T-helper 2 cell treated with Interferon-gamma antibody and Interleukin-4, amounts not matched to agents 100 ng/mL and 5 ng/mL, for 36 hours (primary cell): ENCODE data around the gene LYST. TPM values are rescaled to one million over a fixed set of nuclear protein-coding genes. Genes with fewer than 3 reads are reported as not detected.
"Not testable (repeated sequence)": the region's sequence is repeated elsewhere in the genome, so short reads cannot be mapped to it uniquely, and the experiment has no call there.

Experiments used
- intact Hi-C: fragments of 100-400 bp; cut with micrococcal nuclease; formaldehyde crosslinking; loops from one replicate; pipeline ENCODE4 v1.15.1; 2023
- total RNA-seq: library from RNA; stranded (reverse); gene quantifications from 2 replicates; pipeline ENCODE4 v1.2.3, GENCODE V29; 2022

LYST gene, protein sequence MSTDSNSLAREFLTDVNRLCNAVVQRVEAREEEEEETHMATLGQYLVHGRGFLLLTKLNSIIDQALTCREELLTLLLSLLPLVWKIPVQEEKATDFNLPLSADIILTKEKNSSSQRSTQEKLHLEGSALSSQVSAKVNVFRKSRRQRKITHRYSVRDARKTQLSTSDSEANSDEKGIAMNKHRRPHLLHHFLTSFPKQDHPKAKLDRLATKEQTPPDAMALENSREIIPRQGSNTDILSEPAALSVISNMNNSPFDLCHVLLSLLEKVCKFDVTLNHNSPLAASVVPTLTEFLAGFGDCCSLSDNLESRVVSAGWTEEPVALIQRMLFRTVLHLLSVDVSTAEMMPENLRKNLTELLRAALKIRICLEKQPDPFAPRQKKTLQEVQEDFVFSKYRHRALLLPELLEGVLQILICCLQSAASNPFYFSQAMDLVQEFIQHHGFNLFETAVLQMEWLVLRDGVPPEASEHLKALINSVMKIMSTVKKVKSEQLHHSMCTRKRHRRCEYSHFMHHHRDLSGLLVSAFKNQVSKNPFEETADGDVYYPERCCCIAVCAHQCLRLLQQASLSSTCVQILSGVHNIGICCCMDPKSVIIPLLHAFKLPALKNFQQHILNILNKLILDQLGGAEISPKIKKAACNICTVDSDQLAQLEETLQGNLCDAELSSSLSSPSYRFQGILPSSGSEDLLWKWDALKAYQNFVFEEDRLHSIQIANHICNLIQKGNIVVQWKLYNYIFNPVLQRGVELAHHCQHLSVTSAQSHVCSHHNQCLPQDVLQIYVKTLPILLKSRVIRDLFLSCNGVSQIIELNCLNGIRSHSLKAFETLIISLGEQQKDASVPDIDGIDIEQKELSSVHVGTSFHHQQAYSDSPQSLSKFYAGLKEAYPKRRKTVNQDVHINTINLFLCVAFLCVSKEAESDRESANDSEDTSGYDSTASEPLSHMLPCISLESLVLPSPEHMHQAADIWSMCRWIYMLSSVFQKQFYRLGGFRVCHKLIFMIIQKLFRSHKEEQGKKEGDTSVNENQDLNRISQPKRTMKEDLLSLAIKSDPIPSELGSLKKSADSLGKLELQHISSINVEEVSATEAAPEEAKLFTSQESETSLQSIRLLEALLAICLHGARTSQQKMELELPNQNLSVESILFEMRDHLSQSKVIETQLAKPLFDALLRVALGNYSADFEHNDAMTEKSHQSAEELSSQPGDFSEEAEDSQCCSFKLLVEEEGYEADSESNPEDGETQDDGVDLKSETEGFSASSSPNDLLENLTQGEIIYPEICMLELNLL (N-terminal part only)
- total RNA-seq = 17.3 and 19.7 TPM in 2 replicates

DNA sequence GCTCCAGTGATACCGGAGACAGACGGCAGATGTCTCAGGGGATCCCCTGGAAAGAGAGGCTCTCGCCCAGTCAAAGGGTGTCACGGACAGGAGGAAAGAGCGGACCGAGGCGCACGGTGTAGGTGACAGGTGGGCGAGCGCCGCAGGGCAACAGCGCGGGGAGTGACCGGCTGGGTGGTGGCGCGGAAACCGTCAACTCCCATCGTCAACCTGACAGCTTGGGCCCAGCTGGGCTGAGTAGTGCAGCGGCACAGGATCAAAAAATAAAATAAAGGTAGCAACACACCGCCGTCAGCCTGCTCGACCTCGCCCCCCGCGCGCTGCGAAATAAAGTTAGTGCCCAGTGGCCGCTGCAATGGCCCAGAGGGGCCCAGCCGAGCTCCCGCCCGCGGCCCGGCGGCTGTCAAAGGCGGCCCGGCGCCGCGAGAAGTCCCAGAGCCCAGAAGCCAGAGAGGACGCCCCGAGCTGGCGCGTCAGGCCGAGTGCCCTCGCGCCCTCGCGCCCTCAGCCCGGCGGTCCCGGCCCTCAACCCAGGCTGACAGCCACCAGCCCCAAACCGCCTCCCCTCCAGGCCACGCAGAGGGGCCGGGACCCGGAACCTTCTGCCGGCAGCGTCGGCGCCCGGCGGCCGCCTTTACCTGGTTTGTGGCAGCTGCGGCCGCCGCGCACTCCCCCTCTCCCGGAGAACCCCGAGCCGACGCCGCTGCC, at the start of gene LYST:
Gene LYST, minus strand, starts transcription at position 702 of the 708 bp plus-strand sequence. CDS start 36,489 bp downstream, outside the sequence.
- intact Hi-C loops = loop anchor here (1.0 to 10.0 kb wide), 13 partner anchors 20 to 1492 kb away; partner anchors contain the start of genes COA6, EDARADD, ERO1B and IRF2BP2

DNA sequence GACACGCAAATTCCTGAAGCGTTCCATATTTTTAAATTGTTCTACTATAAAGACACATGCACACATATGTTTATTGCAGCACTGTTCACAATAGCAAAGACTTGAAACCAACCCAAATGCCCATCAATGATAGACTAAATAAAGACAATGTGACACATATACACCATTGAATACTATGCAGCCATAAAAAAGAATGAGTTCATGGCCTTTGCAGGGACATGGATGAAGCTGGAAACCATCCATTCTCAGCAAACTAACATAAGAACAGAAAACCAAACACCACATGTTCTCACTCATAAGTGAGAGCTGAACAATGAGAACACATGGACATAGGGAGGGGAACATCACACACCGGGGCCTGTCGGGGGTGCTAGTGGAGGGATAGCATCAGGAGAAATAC, 48.8 kb upstream of the LYST start:
- intact Hi-C loops = not testable (repeated sequence)

DNA sequence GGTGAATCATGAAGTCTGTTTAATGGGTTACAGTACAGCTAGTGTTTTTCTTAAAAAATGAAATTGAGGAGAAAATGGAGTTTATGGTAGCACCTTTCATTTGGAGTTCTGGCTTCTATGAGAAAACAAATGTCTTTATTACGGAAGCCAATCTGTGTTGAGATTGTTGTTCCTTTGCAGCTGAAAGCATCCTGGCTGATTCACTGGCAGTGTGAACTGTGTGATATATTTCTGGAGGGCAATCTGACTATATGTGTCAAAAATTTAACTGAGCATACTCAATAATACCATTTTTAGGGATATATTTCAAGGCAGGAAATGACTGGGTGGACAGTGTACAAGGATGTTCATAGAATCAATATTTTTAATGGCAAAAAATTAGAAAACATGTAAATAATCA, 46.6 kb upstream of the LYST start:
- intact Hi-C loops = no loop called here

DNA sequence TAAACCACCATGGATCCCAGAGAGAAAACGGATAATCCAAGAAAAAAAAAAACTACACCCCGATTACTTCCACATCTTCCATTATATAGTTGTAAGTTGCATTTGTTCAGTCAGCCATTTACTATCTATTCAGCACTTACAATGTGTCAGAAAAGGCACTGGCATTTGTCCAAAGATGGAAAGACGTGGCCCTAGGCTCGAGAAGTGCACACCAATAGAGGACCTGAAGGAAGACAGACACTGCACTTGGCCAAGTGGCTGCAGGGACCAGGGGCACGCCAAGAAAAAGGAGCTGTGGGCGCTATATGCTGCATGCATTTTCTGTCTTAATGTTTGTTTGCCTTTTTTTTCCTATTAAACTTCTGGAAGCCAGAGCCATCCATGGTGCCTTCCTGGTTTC, 45.2 kb upstream of the LYST start:
- intact Hi-C loops = no loop called here

DNA sequence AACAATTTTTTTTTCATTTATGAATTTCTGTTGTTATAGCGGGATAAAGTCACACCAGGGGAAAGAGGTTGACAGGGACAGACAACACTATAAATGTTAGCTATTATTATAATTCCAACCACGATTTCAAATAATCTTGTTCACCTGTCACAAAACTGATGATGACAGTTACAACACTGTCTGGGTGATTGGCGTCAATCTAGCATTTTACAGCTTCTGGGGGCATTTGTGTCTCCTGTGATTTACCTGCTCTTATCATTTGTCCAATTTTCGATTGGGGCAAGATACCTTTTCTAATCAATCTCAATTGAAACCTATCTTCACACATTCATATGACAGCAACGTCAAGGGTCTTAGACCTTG, 44.6 kb upstream of the LYST start:
- intact Hi-C loops = no loop called here

DNA sequence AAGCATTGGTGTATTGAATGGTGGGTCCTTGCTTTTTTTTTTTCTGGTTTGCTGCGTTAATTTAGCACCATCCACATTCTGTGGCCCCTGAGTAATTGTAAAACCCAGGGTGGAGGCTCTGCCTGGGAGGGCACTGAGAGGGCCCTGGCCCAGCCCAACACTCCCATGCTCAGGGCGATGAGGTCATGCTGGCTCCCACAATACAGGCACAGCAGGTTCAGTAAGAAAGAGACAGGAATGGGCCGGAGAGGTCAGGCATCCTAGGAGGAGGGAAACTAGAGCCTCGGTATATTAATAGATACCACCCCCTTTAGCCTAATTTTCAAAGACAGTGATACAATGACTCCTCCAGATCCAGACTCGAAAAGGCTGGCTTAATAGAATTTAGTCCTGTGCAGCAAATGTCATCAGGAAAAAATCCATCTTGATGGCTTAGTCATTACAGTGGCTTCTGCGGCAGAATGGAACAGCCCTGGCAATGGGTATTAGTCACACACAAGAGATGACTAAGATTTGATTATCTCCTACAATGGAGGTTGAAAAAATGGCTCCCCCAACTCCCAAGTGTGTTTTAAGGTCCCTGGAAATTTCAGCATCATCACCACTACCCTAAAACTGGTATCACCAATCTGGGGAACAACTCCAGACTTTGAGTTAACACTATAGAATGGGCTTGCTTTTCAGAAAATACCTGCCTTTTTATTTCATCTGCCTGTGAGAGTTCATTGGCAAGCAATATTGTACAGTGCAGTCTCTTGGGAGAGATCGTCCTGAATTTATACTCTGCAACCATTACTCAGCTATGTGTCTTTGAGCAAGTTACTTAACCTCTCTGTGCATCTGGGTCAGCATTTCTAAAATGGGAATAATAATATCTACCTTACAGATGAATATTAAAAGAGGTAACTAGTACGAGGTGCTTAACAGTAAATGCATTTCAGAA, 43.9 kb upstream of the LYST start:
- intact Hi-C loops = no loop called here

DNA sequence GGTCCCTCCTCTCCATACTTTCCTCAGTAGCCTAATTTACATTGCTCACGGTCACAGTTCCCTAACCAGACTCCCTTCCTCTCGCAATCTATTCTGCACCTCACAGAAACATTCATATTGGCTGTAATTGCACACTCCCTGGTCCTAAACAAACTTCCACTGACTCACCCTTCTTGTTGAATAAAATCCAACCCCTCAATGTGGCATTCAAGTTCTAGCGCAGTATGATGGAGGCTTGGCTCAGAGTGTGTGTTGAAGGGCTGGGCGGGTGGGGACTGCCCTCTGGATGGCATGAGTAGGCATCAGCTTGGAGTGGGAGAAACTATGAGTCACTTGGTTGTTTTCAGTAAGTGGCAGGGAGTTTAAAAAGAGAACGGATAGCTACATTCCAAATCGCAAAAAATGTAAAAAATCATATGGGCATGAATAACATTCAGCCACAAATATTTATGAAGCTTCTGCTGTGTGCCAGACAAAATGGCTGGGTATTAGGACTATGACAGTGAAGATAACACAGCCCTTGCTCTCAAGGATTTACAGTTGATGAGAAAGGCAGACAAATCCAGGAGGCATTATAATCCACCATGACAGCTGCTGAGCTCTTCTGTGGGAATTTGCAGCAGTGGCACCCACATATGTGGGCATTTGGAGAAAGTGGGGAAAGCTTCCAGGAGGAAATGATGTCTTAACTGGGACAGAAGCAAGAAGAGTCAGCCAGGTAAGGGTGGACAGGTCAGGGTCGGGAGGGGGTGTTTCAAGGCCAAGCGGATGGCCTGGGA, 42.2 kb upstream of the LYST start:
- intact Hi-C loops = no loop called here

DNA sequence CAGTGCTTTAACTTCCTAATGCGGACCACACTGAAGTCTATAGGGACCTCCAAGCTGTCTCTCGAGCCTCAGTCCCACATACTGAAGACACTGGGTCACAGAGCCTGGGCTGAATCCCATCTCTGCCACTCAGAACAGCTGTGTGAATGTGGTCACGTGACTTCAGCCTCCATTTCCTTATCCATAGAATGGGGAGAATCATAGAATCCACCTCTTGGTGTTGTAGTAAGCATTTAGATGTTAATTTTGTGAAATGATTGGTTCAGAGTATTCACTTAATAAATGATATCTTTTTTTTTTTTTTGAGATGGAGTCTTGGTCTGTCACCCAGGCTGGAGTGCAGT, 41.2 kb upstream of the LYST start:
- intact Hi-C loops = no loop called here

DNA sequence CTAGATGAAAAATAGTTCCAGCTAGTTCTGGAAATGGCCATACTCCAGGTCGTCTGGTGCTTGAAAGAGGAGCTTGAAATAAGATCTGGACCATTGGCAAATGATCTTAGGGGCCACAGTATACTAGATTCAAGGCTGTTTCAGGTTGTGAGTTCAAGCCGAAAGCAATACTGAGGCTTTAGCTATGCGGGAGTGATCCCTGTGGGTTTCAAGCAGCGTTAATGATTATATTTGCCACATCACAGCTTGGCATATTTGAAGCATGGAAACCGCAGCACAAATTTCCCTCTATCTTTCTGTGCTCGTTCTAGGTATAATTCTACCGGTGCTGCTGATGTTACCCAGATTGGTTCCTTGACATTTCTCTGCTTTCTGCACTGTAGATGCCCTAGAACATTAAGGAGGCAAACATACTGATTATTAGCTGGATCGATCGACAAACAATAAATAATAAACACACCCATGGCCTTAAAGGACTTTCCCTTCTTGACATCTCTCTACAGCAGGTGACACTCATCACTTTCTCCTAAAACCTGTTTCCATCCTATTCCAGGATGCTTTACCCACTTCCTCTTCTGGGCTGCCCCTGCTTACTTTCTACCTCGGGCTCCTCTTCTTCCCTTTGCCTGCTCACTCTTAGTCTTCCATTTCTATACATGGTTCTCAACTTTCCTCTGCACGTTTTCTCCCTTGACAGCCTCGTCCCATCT, 40.6 kb upstream of the LYST start:
- intact Hi-C loops = no loop called here

DNA sequence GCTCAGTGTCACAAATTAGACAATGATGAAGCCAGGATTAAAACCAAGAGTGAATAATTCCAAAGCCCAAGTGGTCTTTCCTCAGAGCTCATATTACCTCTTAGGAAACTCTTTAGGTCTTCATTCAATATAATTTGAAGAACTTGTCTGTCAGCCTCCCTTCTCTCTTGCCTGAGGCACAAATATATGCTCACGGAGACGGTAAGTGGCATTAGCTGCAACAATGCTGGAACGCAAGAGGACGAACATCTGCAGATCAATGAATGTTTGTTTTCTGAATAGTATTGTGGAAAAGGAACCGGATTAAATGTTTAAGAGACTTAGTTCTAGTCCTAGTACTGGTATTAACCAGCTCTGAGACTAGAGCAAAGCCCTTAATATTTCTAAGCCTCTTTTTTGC, 39.7 kb upstream of the LYST start:
- intact Hi-C loops = no loop called here

DNA sequence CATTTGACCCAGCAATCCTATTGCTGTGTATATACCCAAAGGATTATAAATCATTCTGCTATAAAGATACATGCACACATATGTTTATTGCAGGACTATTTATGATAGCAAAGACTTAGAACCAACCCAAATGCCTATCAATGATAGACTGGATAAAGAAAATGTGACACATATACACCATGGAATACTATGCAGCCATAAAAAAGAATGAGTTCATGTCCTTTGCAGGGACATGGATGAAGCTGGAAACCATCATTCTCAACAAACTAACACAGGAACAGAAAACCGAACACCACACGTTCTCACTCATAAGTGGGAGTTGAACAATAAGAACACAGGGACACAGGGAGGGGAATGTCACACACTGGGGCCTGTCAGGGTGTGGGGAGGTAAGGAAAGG, 37.1 kb upstream of the LYST start:
- intact Hi-C loops = not testable (repeated sequence)

DNA sequence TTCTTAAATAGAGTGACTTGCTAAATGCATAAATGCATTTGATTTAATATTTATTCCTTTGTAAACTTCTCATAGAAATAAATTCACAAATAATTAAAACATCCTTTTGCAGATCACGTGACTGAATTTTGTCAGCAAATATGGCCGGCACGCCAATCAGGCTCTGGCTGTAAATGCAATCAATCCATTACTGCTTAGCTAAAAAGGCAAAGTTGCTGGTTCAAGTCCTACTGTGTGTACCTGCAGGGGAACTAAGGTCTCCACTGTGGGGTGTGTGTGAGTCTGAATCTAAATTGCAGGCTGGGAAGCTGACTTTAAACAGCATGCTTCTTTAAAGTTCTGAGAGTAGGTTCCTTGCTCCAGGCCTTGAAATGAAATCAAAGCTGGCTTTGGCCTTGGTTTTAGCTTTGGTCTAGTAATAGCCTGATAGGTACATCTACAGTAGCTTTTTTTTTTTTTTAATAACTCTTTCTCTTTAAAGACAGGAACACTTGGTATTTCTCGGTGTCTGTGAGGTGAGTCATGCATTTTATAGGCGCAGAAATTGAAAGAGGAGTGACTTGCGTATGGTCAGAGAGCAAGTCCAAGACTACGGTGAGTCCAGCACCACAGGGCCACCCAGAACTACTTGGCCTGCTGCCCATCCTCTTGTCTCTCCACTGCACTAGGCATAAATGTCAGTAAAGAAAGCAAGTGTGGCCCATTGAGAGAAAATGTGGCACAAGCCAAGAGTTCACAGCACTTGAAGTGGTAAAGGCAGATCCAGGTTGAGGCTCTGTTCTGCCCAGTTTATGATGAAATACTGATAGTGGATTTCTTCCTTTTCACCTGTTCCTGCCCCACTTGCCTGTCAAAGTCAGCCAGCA, 36.2 kb upstream of the LYST start:
- intact Hi-C loops = no loop called here

DNA sequence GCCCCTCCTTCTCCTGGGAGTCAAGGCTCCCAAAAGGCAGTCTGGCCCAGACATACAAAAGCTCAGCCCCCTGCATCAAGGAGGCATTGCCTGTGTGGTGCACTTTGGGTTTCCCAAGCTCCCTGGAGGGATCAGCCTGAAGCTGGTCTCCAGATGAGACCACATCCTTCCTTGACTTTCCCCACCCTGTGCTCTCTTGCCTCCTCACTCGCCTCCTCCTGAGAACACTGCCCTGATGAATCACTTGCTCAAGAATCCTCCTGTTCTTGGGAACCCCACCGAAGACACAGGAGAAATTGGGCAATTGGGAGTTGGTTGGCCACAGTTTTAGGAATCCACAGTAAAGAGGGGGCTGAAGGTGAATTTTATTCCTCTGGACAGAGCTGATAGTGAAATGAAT, 34.8 kb upstream of the LYST start:
- intact Hi-C loops = no loop called here

DNA sequence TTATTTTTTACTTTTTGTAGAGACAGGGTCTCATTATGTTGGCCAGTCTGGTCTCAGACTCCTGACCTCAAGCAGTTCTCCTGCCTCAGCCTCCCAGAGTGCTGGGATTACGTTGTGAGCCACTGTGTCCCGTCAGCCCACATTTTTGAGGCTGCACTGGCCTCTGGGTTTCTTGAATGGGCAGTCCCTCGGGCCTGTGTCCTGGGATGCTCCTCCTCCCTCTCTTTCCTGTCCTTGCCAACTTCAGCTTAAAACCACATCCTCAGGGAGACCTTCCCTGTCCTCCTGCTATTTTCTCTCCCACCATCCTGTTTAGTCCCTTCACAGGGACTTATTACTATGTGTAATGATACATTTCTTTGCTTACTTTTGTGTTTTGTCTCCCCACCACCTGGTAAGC, 31.4 kb upstream of the LYST start:
- intact Hi-C loops = no loop called here

DNA sequence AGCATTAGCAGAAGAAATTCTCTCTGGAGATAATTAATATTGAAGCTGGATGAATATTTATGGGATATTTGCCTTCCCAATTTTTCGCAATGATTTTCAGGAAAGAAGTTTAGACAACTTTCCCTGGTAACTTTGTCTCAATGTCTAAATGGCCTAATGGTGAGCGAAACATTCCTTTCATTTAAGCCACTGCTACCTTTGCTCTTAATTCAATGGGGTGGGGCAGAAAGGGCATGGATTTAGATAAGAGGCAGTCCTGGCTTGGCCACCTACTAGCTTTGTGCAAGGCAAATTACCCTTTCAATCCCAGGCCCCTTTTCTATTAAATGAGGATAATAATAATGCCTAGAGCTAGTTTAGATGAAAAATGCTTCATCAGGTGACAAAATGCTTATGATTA, 27.1 kb upstream of the LYST start:
- intact Hi-C loops = no loop called here

DNA sequence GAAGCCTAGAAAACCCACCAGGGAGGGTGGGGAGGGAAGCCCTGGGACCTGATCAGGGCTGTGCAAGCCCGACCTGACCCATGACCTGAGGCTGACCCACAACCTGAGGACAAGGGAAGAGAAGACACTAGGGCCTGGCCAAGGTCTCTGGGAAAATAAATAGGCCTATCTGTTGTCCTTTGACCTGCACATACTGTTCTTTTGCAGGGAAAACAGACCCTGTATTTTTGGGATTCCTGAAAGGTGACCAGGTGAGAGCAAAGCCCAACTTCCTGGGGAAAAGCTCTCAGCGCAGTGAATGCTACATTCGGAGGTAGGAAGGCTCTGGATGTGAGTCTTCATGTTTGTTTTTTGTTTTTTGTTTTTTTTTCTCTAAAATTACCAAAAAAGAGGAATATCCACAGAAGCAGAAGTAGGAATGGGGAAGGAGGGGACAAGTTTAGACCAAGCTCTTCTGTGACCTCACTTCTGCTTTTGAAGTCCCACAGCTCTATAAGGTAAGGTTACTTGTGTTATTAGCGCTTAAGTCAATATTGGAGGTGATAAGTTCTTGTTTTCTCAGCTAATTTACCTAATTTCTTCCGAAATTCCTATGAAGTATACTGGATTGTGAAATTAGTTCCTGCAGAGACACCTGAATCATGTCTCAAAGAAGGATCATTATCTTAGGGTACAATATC, 26.2 kb upstream of the LYST start:
- intact Hi-C loops = no loop called here

DNA sequence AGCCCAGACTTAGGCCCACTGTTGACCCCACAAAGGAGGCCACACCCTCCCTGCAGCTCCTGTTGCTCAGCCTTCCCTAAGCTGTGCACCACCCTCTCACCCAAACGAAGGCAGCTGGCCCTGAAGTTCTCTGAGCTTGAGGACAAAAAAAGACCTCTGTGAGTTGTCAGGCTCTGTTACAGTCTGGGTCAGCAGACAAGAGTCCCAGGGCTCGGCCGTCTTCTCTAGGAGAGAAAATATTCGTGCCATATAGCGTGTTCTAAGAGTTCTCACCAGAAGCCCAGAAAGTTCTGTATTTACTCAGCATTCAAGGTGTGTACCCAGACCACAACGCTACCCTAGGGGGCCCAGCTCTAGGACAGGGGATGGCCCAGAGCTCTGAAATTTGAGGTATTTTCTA, 25.5 kb upstream of the LYST start:
- intact Hi-C loops = no loop called here
